Trophoblast cell (in vitro differentiated cells and primary cell): ENCODE results near the gene TBC1D5.

ENCODE experiments used
- DNase-seq, 2 donors: peaks; one replicate each; pipeline ENCODE4 v3.0.0-alpha.2; 2016
- H2AFZ ChIP-seq: 2 replicates; pipeline ENCODE4 v1.6.1; 2013; ENCODE audit warnings: low read length, moderate library complexity, mild to moderate bottlenecking; ENCODE audit not compliant: insufficient read depth, poor library complexity
- H2AK5ac ChIP-seq: 2 replicates; pipeline ENCODE4 v1.6.1; 2013; ENCODE audit warnings: mild to moderate bottlenecking, low read length
- H2BK120ac ChIP-seq: 2 replicates; pipeline ENCODE4 v1.6.1; 2013; ENCODE audit warnings: low read length, mild to moderate bottlenecking, moderate library complexity; ENCODE audit not compliant: insufficient read depth, poor library complexity
- H2BK12ac ChIP-seq: 2 replicates; pipeline ENCODE4 v1.6.1; 2013; ENCODE audit warnings: mild to moderate bottlenecking, low read length, moderate library complexity
- H2BK5ac ChIP-seq: 2 replicates; pipeline ENCODE4 v1.6.1; 2013; ENCODE audit warnings: low read length, low read depth, moderate library complexity, mild to moderate bottlenecking; ENCODE audit not compliant: poor library complexity
- H3K14ac ChIP-seq: 2 replicates; pipeline ENCODE4 v1.6.1; 2013; ENCODE audit warnings: mild to moderate bottlenecking, low read length
- H3K18ac ChIP-seq: 2 replicates; pipeline ENCODE4 v1.6.1; 2013; ENCODE audit warnings: mild to moderate bottlenecking, low read length
- H3K23ac ChIP-seq: 2 replicates; pipeline ENCODE4 v1.6.1; 2013; ENCODE audit warnings: low read length
- H3K27ac ChIP-seq: 2 replicates; pipeline ENCODE4 v1.5.1; 2013; ENCODE audit warnings: low read depth, mild to moderate bottlenecking, inconsistent platforms, low read length, moderate library complexity
- H3K27me3 ChIP-seq: 2 replicates; pipeline ENCODE4 v1.6.1; 2013; ENCODE audit warnings: inconsistent platforms, mild to moderate bottlenecking, low read length, moderate library complexity; ENCODE audit not compliant: insufficient read depth
- H3K36me3 ChIP-seq, 2 experiments: 1 replicate in 1 of 2; 2 replicates in 1 of 2; pipeline ENCODE4 v1.6.1; 2013; ENCODE audit warnings: low read length in 2 of 2, mild to moderate bottlenecking in 2 of 2, moderate library complexity in 1 of 2; ENCODE audit not compliant: insufficient read depth in 2 of 2, control insufficient read depth in 1 of 2
- H3K4ac ChIP-seq: 2 replicates; pipeline ENCODE4 v1.6.1; 2013; ENCODE audit warnings: low read depth, mild to moderate bottlenecking, low read length, moderate library complexity
- H3K4me1 ChIP-seq, 2 experiments: 1 replicate in 1 of 2; 2 replicates in 1 of 2; pipeline ENCODE4 v1.6.1; 2013; ENCODE audit warnings: low read length in 2 of 2, mild to moderate bottlenecking in 2 of 2, moderate library complexity in 1 of 2; ENCODE audit not compliant: insufficient read depth in 2 of 2, control insufficient read depth in 1 of 2
- H3K4me2 ChIP-seq: 2 replicates; pipeline ENCODE4 v1.6.1; 2013; ENCODE audit warnings: inconsistent platforms, mild to moderate bottlenecking, low read length, moderate library complexity
- H3K4me3 ChIP-seq: 2 replicates; pipeline ENCODE4 v1.5.1; 2013; ENCODE audit warnings: mild to moderate bottlenecking, low read depth, low read length, inconsistent platforms
- H3K79me1 ChIP-seq: one replicate; pipeline ENCODE4 v1.6.1; 2013; ENCODE audit warnings: low read length
- H3K79me2 ChIP-seq: 2 replicates; pipeline ENCODE4 v1.6.1; 2013; ENCODE audit warnings: low read length, mild to moderate bottlenecking; ENCODE audit not compliant: control insufficient read depth, insufficient read depth, poor library complexity
- H3K9ac ChIP-seq: 2 replicates; pipeline ENCODE4 v1.6.1; 2013; ENCODE audit warnings: mild to moderate bottlenecking, low read length
- H3K9me3 ChIP-seq: 2 replicates; pipeline ENCODE4 v1.6.1; 2013; ENCODE audit warnings: low read depth, mild to moderate bottlenecking, control low read depth, inconsistent platforms, low read length; ENCODE audit not compliant: insufficient read depth
- H4K12ac ChIP-seq: 2 replicates; pipeline ENCODE4 v1.6.1; 2013; ENCODE audit warnings: low read depth, mild to moderate bottlenecking, low read length, moderate library complexity
- H4K8ac ChIP-seq: 2 replicates; pipeline ENCODE4 v1.6.1; 2013; ENCODE audit warnings: low read depth, mild to moderate bottlenecking, low read length, moderate library complexity
- H4K91ac ChIP-seq: one replicate; pipeline ENCODE4 v1.6.1; 2013; ENCODE audit warnings: low read depth, mild to moderate bottlenecking, low read length, moderate library complexity
- WGBS: extraction: QIAGEN DNeasy Blood & Tissue Kit; methylation state at CpG from one replicate; pipeline ENCODE4 v1.1.7; 2013; ENCODE audit warnings: missing lambda C conversion rate; ENCODE audit not compliant: insufficient read length, insufficient coverage; ENCODE audit errors: extremely low coverage; 5-methylcytosine and 5-hydroxymethylcytosine counted together

Gene TBC1D5

GRCh38 chr3:17551895-17552294, 190.5 kb downstream of the TBC1D5 start:
- no peak overlapping the region for H3K23ac ChIP-seq
- H3K27ac ChIP-seq = no peak overlapping the region
- no peak overlapping the region for H2BK5ac ChIP-seq
- no peak overlapping the region for H2AFZ ChIP-seq
- DNase-seq = peak in 1 of 2 donors; percentile 3
- H3K4me2 ChIP-seq = no peak overlapping the region
- H2BK12ac ChIP-seq = no peak overlapping the region
- WGBS = no CpG with 5 or more reads among the region's 1 CpG
- no peak overlapping the region for H2AK5ac ChIP-seq
- H3K79me2 ChIP-seq = no peaks in the 10 kb centered on the region
- no peak overlapping the region for H3K4me3 ChIP-seq
- peaks cover 0 to 2% of the 10 kb centered on the region in 2 experiments for H3K4me1 ChIP-seq
- no peak overlapping the region for H3K9ac ChIP-seq
- H3K4ac ChIP-seq = no peak overlapping the region
- no peak overlapping the region for H2BK120ac ChIP-seq
- H3K18ac ChIP-seq = no peak overlapping the region
- no peak overlapping the region for H4K12ac ChIP-seq
- no peaks in the 10 kb centered on the region for H3K9me3 ChIP-seq
- no peaks in the 10 kb centered on the region for H3K36me3 ChIP-seq
- no peaks in the 10 kb centered on the region for H3K79me1 ChIP-seq
- H4K8ac ChIP-seq = no peak overlapping the region
- no peaks in the 10 kb centered on the region for H3K27me3 ChIP-seq
- H4K91ac ChIP-seq = no peak overlapping the region
- no peak overlapping the region for H3K14ac ChIP-seq

- Histone ChIP-seq H3K18ac (no peak overlapping the region), H3K27ac (no peak overlapping the region), H3K4me3 (no peak overlapping the region), H2AK5ac (no peak overlapping the region), H2BK12ac (no peak overlapping the region), H2AFZ (no peak overlapping the region), H3K9me3 (no peaks in the 10 kb centered on the region), H3K27me3 (no peaks in the 10 kb centered on the region), H4K91ac (no peak overlapping the region), H3K4me2 (no peak overlapping the region), H2BK120ac (no peak overlapping the region), H3K79me2 (no peaks in the 10 kb centered on the region), H4K12ac (no peak overlapping the region), H3K9ac (no peak overlapping the region), H3K36me3 (no peaks in the 10 kb centered on the region), H2BK5ac (no peak overlapping the region), H3K4ac (no peak overlapping the region), H3K4me1 (peaks cover 0 to 2% of the 10 kb centered on the region in 2 experiments), H3K14ac (no peak overlapping the region), H3K79me1 (no peaks in the 10 kb centered on the region), H3K23ac (no peak overlapping the region), H4K8ac (no peak overlapping the region)
- no peak for DNase-seq
- no CpG with 5 or more reads among the region's 2 CpGs for WGBS
These were observed 191.1 kb downstream of the TBC1D5 start for GRCh38 chr3:17551333-17551732.

DNA sequence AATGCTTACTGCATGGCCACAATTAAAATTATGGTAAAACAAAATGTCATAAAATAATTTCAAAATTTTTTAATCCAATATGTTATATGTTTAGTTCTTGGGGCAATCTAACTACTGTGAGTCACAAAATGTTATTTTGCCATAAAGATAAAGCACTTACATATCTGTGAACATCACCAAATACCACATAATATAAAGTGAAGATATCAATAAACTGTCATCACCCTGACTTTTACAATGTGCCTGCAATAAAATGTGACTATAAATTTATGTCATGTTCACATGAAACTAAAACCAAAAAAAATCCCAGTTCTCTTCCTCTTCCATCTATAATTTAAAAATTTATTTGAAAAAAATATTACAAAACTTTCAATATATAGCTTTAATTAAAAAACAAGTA, 191.8 kb downstream of the TBC1D5 start:
- H4K8ac ChIP-seq = no peak overlapping the region

GRCh38 chr3:17546500-17547255, 195.8 kb downstream of the TBC1D5 start:
- H3K79me2 ChIP-seq = no peaks in the 10 kb centered on the region
- H2AK5ac ChIP-seq = no peak overlapping the region
- no peak overlapping the region for H4K91ac ChIP-seq
- H3K4me3 ChIP-seq = no peak overlapping the region
- no peaks in the 10 kb centered on the region for H3K9me3 ChIP-seq
- H3K18ac ChIP-seq = no peak overlapping the region
- H3K4me1 ChIP-seq = no peaks in the 10 kb centered on the region
- no peak overlapping the region for H2BK12ac ChIP-seq
- no peak overlapping the region for H3K9ac ChIP-seq
- H4K12ac ChIP-seq = no peak overlapping the region
- no CpG with 5 or more reads among the region's 10 CpGs for WGBS
- H3K27ac ChIP-seq = no peak overlapping the region
- H2BK5ac ChIP-seq = no peak overlapping the region
- H3K27me3 ChIP-seq = no peaks in the 10 kb centered on the region
- DNase-seq = no peak
- H3K4me2 ChIP-seq = no peak overlapping the region
- no peak overlapping the region for H4K8ac ChIP-seq
- H2BK120ac ChIP-seq = no peak overlapping the region
- H3K36me3 ChIP-seq = no peaks in the 10 kb centered on the region
- no peak overlapping the region for H3K14ac ChIP-seq
- no peak overlapping the region for H3K23ac ChIP-seq
- no peaks in the 10 kb centered on the region for H3K79me1 ChIP-seq
- H3K4ac ChIP-seq = no peak overlapping the region
- H2AFZ ChIP-seq = no peak overlapping the region

More for the DNA sequence above, 191.8 kb downstream of the TBC1D5 start:
- Histone ChIP-seq H3K4me1 (no peaks in the 10 kb centered on the region), H2BK120ac (no peak overlapping the region), H3K79me1 (no peaks in the 10 kb centered on the region), H3K36me3 (no peaks in the 10 kb centered on the region), H3K9me3 (no peaks in the 10 kb centered on the region), H3K18ac (no peak overlapping the region), H3K4me2 (no peak overlapping the region), H3K4ac (no peak overlapping the region), H3K9ac (no peak overlapping the region), H2AFZ (no peak overlapping the region), H4K12ac (no peak overlapping the region), H4K91ac (no peak overlapping the region), H3K79me2 (no peaks in the 10 kb centered on the region), H3K14ac (no peak overlapping the region), H3K4me3 (no peak overlapping the region), H2AK5ac (no peak overlapping the region), H3K23ac (no peak overlapping the region), H2BK5ac (no peak overlapping the region), H3K27ac (no peak overlapping the region), H3K27me3 (no peaks in the 10 kb centered on the region), H2BK12ac (no peak overlapping the region)
- no peak for DNase-seq
